Coronary artery (tissue), 2 donors: ENCODE data around the gene DLK1.

ENCODE experiments used
- DNase-seq: peaks from one replicate; pipeline ENCODE4 v3.0.0-alpha.2; 2017; ENCODE audit warnings: low spot score
- H3K27ac ChIP-seq, 2 donors: fragments of 200-600 bp; sonication (generic); one replicate each; pipeline ENCODE4 v1.5.1; 2016 to 2019
- H3K4me3 ChIP-seq: fragments of 200-600 bp; sonication (generic); 2 replicates; pipeline ENCODE4 v1.5.1; 2016; ENCODE audit warnings: mild to moderate bottlenecking, moderate library complexity
- TF ChIP-seq, protein P1 (sequence below): fragments of 200-600 bp; sonication (generic); IDR thresholded peaks from one replicate; pipeline ENCODE4 v1.5.1; 2019; ENCODE audit warnings: antibody characterized with exemption

The DLK1 gene

DNA sequence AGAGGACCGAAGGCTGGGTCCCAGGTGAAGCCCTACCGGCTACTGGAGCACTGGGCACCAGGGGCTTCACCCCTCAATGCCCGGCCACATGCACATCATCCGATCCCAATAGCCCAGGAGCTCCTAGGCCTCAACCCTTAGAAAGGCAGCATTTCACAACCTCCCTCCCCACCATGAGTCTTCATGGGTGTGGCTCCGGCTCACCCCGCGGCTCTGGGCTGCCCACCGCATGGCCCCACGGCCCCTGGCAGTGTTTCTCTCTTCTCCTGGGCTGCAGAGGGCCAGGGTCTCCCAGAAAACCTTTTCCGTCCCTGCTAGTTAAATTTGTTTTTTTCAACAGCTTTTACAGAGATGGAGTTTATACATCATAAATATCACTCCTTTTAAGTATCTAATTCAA lies 28.6 kb upstream of the DLK1 start:
- TF ChIP-seq, protein P1, sequence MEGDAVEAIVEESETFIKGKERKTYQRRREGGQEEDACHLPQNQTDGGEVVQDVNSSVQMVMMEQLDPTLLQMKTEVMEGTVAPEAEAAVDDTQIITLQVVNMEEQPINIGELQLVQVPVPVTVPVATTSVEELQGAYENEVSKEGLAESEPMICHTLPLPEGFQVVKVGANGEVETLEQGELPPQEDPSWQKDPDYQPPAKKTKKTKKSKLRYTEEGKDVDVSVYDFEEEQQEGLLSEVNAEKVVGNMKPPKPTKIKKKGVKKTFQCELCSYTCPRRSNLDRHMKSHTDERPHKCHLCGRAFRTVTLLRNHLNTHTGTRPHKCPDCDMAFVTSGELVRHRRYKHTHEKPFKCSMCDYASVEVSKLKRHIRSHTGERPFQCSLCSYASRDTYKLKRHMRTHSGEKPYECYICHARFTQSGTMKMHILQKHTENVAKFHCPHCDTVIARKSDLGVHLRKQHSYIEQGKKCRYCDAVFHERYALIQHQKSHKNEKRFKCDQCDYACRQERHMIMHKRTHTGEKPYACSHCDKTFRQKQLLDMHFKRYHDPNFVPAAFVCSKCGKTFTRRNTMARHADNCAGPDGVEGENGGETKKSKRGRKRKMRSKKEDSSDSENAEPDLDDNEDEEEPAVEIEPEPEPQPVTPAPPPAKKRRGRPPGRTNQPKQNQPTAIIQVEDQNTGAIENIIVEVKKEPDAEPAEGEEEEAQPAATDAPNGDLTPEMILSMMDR = no peak
- no peak overlapping the region for H3K27ac ChIP-seq
- no peak overlapping the region for H3K4me3 ChIP-seq
- no peak for DNase-seq

GRCh38 chr14:100698666-100699448 lies 27.8 kb upstream of the DLK1 start:
- no peak overlapping the region for H3K4me3 ChIP-seq
- DNase-seq = no peak
- TF ChIP-seq, protein P1 = no peak

GRCh38 chr14:100701314-100701713 lies 25.4 kb upstream of the DLK1 start:
- no peak for DNase-seq
- TF ChIP-seq, protein P1 = no peak
- Histone ChIP-seq H3K27ac (no peak overlapping the region), H3K4me3 (no peak overlapping the region)

More at GRCh38 chr14:100698666-100699448, 27.8 kb upstream of the DLK1 start:
- H3K27ac ChIP-seq = no peak overlapping the region

- DNase-seq = no peak
- TF ChIP-seq, protein P1 = no peak
Observed at GRCh38 chr14:100702590-100702989, 24.1 kb upstream of the DLK1 start.

GRCh38 chr14:100703386-100704220 lies 23.1 kb upstream of the DLK1 start:
- no peak overlapping the region for H3K4me3 ChIP-seq

More at GRCh38 chr14:100702590-100702989, 24.1 kb upstream of the DLK1 start:
- no peak overlapping the region for H3K4me3 ChIP-seq
- H3K27ac ChIP-seq = no peak overlapping the region

DNA sequence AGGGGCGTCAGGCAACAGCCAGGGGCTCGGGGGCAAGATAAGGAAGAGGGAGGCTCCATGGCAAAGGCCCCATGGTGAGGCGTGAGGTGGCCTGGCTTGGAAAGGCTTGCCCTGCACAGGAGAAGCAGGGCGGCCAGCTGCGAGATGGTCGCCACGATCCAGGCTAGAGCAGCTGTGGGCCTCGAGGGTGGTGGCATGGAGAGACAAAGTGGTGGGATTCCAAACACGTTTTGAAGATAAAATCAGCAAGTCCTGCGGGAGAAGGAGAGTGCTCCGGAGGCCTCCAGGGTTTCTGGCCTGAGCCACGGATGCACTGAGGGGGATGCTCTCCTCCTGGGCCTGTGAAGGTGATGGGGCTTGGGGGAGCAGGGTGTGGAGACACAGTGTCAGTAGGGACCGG lies 20.5 kb upstream of the DLK1 start:
- H3K27ac ChIP-seq = no peak overlapping the region
- no peak for DNase-seq
- TF ChIP-seq, protein P1 = no peak
- H3K4me3 ChIP-seq = no peak overlapping the region

More at GRCh38 chr14:100703386-100704220, 23.1 kb upstream of the DLK1 start:
- no peak for DNase-seq
- no peak overlapping the region for H3K27ac ChIP-seq
- TF ChIP-seq, protein P1 = no peak
